ENCODE results near the gene MTHFD2L. TPM values are rescaled to one million over a fixed set of nuclear protein-coding genes. Genes with fewer than 3 reads are reported as not detected.

MTHFD2L gene
- total RNA-seq, 4 donors from 2014 or later: 22.3 to 30.8 (median 27.0) TPM

- no peaks in the 10 kb centered on the region for H3K4me1 ChIP-seq
- 83 to 85% methylated on average over 9 of the region's 9 CpGs for WGBS, 2 donors
- no peaks in the 10 kb centered on the region for H3K36me3 ChIP-seq
- no peak overlapping the region for H3K27ac ChIP-seq
- TF ChIP-seq POLR2A (IDR thresholded peaks at IDR 0.05): no peak
- no peak for TF ChIP-seq CTCF (IDR thresholded peaks at IDR 0.05)
- no peak for DNase-seq
- no peaks in the 10 kb centered on the region for H3K27me3 ChIP-seq
- intact Hi-C loops (cut with DNase I): no loop called here
- H3K4me3 ChIP-seq (replicated peaks in 1 of 3): no peak overlapping the region
- H3K9me3 ChIP-seq: no peaks in the 10 kb centered on the region
These were observed 172.4 kb downstream of the MTHFD2L start for GRCh38 chr4:74330295-74330750.

GRCh38 chr4:74331252-74331651, 173.3 kb downstream of the MTHFD2L start:
- H3K9me3 ChIP-seq: no peaks in the 10 kb centered on the region
- H3K27ac ChIP-seq: no peak overlapping the region
- no peak for DNase-seq
- 76 to 82% methylated on average over 2 of the region's 2 CpGs for WGBS, 2 donors
- no peak overlapping the region for H3K4me3 ChIP-seq (replicated peaks in 1 of 3)
- no peaks in the 10 kb centered on the region for H3K36me3 ChIP-seq
- H3K27me3 ChIP-seq: no peaks in the 10 kb centered on the region
- intact Hi-C loops (cut with DNase I): no loop called here
- H3K4me1 ChIP-seq: no peaks in the 10 kb centered on the region
- TF ChIP-seq POLR2A (IDR thresholded peaks at IDR 0.05): no peak
- TF ChIP-seq CTCF (IDR thresholded peaks at IDR 0.05): no peak

GRCh38 chr4:74331944-74332343, 174.0 kb downstream of the MTHFD2L start:
- Histone ChIP-seq H3K4me3 (replicated peaks in 1 of 3) (no peak overlapping the region), H3K27ac (no peak overlapping the region)
- TF ChIP-seq POLR2A (IDR thresholded peaks at IDR 0.05): no peak
- TF ChIP-seq CTCF (IDR thresholded peaks at IDR 0.05): no peak

GRCh38 chr4:74334636-74335035, 176.7 kb downstream of the MTHFD2L start:
- Histone ChIP-seq H3K4me1 (no peaks in the 10 kb centered on the region), H3K9me3 (no peaks in the 10 kb centered on the region), H3K27me3 (no peaks in the 10 kb centered on the region), H3K4me3 (replicated peaks in 1 of 3) (no peak overlapping the region), H3K27ac (no peak overlapping the region), H3K36me3 (no peaks in the 10 kb centered on the region)
- no peak for TF ChIP-seq POLR2A (IDR thresholded peaks at IDR 0.05)
- TF ChIP-seq CTCF (IDR thresholded peaks at IDR 0.05): no peak
- intact Hi-C loops (cut with DNase I): no loop called here
- 89% methylated on average over 7 of the region's 7 CpGs for WGBS, 2 donors
- DNase-seq: no peak

More at GRCh38 chr4:74331944-74332343, 174.0 kb downstream of the MTHFD2L start:
- H3K36me3 ChIP-seq: no peaks in the 10 kb centered on the region
- H3K9me3 ChIP-seq: no peaks in the 10 kb centered on the region
- no peak for DNase-seq
- intact Hi-C loops (cut with DNase I): no loop called here
- no peaks in the 10 kb centered on the region for H3K4me1 ChIP-seq
- no peaks in the 10 kb centered on the region for H3K27me3 ChIP-seq

- intact Hi-C loops (cut with DNase I): no loop called here
- no peak overlapping the region for H3K27ac ChIP-seq
- TF ChIP-seq CTCF (IDR thresholded peaks at IDR 0.05): no peak
- no peak for TF ChIP-seq POLR2A (IDR thresholded peaks at IDR 0.05)
- no peaks in the 10 kb centered on the region for H3K36me3 ChIP-seq
- no peaks in the 10 kb centered on the region for H3K9me3 ChIP-seq
- 71 to 86% methylated on average over 5 of the region's 5 CpGs for WGBS, 2 donors
- no peak for DNase-seq
- no peak overlapping the region for H3K4me3 ChIP-seq (replicated peaks in 1 of 3)
- no peaks in the 10 kb centered on the region for H3K27me3 ChIP-seq
- H3K4me1 ChIP-seq: no peaks in the 10 kb centered on the region
These were observed 177.6 kb downstream of the MTHFD2L start for GRCh38 chr4:74335341-74336021.
